Activated T-helper 9 cell treated with anti-CD3 and anti-CD28 coated beads, Interleukin-2, amount 50 U/mL, for 16 hours (primary cell): Measurements from ENCODE around the gene PLXNA4.

Experiments
- DNase-seq: peaks from one replicate; pipeline ENCODE4 v3.0.0-alpha.2; 2020; ENCODE audit warnings: low read depth

PLXNA4 gene

DNA sequence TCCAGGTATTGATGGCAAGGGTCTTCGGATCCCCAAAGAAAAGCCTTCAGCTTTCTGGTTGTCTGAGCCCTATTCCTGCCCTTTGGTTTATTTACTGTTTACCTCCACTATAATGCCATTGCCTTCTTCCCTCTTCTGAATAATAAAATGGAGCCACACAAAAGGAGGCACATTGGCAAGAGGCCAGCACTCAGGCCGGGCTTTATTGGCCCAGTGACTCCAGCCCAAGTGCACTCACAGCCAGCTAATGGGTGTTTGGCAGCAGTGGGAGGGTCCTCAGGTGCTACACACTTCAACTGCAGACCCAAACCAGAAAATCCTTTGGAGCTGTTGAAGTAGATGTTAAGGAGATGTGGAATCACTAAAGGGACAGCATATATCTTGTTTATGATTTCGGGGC lies 336.0 kb downstream of the PLXNA4 start:
- DNase-seq, result no peak

DNA sequence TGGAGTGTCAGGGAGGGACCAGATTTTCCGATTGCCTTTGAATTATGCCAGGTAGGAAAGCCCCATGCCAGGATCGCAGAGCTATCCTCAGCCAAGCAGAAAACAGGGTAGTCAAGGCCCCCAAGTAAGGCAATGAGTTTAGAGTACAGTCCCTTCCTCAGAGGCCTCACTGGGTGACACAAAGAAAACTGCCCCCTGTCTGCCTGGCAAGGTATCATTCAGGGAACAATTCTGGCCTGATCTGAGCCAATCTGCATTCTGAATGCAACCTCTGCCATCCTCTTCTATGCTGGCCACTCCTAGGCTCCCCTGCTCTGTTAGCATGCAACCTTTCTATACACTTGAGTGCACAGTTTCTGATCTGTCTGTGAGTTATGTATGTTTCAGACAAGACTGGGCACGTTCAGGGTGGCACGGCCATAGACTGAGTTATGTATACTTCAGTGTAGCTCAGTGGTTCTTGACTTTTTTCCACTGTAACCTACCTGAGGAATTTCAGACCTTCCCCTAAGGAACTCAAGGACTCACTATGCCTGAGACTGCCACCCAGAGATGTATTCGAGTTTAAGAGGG lies 336.8 kb downstream of the PLXNA4 start:
- no peak for DNase-seq

DNA sequence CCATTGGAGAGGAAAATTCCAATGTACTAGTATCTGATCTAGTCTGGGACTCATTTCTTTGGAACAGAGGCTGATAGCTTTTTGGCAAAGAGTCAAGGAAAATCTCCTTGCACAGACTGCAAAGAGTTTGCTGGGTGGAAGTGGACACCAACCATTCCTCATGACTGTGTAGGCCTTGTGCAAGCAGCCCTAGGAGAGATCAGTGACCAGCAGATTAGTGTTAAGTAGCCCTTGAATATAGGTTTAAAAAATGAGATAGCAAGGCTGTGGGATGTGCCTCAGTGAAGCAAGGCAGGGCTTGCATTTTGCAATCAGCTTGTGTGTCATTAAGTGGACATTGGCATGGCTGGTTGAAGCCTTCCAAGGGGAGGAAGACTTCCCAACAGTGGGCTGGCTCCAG lies 341.6 kb downstream of the PLXNA4 start:
- DNase-seq, result no peak

DNA sequence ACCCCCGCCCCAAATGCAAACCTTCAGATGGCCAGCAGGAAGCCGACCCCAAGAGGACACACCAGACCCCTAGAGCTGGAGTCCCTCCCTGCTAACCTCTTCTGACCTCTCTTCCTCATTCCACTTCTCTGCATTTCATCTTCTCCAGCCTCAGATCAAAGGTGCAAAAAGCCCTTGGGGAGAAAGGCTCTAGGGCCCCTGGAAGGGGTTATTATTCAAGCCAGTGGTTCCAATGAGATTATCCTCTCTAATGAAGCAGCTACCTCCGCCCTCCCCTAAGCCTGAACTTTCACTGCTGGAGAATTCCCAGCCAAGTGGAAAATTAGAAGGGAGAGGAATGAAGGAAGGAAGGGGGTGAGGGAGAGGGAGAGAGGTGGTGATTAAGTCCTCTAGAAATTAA lies 343.9 kb downstream of the PLXNA4 start:
- DNase-seq, result no peak

DNA sequence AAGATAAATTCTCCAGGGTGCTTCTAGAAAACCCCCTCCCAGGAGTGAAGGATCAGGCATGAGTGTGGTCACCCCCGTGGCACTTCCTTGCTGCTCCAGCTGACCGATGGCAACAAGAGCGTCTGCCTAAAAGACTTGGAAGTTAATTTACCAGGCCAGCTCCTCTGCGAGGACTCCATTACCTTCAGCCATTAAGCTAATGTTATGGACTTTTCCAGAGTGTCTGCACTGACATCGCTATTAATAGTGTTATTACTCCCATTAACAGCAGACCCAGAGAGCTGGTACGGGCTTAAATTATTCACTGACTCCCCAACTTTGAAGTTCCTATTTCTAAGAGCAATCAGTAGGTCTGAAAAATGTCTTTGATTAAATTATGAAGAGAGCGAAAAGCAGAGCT lies 345.8 kb downstream of the PLXNA4 start:
- no peak for DNase-seq

DNA sequence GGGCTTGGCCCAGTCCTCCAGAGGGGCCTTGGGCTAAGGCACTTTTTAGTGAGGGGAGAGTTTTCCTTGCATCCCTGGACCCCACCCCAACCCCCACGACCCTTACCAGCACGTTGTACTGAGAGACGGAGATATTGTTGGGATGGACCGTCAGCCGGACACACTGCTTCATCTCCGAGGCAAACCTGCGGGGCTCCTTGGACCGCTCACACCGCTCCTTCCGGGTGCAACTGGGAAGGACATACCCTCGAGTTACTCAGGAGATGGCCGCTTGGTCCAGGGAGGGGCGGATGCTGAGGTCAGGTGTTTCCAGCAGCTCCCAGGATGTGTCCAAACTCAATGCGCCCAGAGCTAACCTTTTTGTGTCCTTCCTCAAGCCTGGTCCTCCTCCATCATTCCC lies 348.0 kb downstream of the PLXNA4 start:
- no peak for DNase-seq

DNA sequence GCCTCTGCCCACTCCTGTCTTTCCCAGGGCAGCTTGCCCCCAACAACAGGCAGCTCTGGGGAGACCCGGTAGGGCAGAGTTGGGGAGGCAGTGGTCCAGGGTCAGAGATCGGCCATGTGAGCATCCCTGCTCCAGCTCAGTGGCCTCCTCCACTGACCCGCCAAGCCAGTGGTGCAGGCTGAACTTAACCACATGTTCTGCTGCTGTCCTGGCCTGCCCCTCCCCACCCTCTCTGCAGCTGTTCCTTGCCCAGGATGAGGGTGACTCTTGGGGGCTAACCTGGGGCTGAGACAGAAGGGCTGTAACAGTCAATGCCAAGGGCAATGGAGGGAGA lies 349.3 kb downstream of the PLXNA4 start:
- no peak for DNase-seq

DNA sequence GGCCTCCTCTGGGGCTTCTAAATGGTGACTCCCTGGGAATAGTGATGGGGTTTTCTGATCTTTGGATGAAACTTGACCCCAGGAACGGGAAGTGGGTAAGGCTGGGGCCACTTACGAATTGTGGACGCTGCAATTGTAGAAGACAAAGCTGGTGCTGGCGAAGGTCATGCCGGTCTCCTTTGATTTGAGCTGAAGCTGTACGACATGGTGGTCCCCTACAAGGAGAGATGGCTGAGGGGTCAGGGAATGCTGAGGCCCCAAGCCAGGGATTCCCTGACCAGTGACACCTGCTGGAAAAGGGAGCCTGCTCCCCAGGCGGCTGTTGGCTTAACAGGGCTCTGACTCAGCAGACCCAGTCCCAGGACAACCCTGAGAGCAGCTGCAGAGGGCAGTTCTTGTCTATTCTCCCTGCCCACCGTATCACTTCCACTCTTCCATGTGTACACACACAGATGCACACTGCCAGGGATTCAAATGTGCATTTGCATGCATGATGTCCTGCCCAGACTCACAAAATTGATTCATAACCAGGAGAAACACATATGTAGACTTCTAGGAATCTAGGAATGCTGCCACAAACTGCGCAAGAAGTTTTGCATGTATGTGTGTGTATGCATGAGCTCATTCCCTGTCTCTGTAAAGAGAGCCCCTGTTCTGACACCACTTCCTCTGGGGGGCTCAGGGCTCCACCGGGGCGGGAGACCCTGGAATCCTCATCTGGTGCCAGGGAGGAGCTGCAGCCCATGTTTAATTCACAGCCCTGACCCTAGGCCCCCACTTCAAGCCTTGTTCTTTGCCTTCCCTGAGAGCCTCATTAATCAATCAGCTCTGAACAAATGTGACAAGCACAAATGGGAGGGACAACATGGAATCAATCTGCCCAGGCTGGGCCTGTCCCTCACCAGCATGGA lies 350.0 kb downstream of the PLXNA4 start:
- no peak for DNase-seq

DNA sequence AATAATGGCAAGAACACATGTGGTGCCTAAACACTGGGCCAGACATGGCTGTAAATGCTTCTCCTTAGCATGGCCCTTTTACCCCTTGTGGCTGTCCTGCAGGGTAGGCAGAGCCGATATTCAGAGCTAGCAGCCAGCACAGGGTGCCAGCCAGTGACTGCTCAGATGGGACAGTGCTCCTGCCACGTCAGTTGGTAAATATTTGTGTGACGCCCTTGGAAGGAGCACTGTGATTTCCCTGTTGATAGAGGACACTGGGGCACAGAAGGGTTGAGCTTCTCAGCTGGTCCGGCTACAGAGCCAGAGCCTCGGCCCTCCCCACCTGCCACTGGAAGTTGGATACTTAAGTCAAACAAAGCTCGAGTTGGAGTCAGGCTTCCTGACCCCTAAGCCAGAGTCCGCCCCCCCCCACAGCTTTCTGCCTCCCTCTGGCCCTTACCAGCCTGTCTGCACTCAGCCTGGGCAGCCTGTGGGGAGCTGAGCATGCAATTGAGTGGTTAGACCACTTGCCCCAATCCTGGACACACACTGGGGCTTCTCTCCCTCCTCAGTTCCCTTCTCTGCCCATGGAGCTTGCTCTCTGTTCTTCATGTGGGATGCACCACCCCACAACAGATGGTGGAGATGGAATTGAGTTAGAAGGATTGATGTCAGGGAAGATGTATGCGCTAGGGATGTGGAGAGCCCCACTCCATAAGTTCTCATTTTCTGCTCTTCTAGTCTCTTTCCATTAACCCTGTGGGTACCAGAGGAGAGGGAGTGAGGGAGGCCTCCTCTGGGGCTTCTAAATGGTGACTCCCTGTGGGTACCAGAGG lies 350.8 kb downstream of the PLXNA4 start:
- DNase-seq, result no peak

DNA sequence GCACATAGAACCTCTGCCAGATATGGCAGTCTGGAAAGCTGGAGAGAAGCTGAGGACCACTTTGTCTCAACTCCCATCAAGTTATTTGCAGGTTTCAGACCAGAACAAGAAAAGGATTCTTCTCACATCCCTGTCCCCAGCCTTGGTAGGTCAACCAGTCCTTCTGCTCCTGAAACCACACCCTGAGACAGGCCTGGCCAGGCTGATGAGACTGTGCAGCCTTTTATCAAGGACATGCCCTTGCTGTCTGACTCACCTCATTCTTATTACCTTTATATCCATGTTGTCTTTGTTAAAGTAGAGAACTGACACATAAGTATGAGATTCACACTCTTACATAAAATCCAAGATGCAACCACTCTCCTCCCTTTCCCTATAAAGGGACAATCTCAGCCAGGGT lies 354.9 kb downstream of the PLXNA4 start:
- no peak for DNase-seq

DNA sequence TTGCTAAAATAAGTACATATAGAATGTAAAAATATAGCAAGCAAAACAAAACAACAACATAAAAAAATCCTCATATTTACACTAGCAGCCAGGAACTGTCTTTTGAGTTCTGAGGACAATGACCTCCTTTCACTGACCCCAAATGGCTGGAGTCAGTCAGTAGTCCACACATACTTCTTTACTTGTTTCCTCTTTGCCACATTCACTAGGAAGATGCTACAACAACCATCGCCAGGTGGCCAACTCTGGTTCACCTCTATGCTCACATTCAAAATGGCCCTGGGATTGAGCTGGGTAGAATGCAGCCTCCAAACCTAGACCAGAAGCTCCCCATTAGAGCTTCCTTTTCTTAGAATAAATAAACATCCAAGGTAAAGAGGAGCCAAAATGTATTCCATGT lies 356.2 kb downstream of the PLXNA4 start:
- no peak for DNase-seq

DNA sequence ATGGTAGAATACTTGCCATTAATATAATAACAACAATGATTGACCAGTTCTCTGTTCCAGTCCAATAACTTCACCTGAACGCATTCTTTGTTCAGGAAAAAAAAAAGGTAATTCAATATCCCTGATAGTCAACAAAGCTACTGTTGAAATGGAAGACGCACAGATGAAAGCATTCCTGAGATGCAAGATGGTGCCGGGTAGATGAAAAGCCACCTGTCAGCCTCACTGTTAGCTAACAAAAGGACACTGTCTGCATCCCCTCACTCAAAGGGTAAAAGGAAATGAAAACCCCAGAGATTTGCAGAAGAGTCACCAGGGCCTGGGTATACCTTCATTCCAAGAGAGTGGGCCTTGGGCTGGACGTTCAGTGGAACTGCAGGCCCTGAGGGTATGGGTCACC lies 357.4 kb downstream of the PLXNA4 start:
- no peak for DNase-seq

DNA sequence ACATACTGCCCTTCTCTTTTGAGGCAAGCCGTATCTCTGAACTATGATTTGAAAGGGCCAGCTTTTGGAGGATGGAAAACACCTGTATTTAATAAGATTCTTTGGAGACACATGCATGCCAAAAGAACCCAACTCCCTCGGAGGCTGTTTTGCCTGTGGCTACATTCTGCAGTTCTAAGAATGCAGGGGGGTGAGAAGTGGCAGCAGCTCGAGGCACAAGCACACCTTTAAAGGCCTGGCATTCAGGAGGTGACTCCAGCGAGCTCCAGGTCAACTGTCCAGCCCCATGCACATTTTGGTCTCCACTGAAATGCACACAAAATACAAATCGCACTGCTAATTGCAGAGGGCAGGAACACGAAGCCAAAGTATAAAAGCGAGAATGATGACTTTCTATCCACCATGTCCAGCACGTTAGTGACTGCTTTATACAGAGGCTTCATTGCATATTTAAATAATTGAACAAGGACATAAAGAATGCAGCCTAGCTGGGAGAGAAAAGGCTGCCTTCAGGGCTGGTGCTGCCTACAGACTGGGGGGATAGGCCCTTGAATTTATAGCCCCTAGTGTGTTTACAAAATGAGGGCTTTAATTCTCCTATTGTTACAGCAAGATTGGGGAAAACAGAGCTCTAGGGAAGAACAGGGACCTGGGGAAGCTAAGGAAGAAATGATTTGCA lies 359.3 kb downstream of the PLXNA4 start:
- DNase-seq, result no peak

DNA sequence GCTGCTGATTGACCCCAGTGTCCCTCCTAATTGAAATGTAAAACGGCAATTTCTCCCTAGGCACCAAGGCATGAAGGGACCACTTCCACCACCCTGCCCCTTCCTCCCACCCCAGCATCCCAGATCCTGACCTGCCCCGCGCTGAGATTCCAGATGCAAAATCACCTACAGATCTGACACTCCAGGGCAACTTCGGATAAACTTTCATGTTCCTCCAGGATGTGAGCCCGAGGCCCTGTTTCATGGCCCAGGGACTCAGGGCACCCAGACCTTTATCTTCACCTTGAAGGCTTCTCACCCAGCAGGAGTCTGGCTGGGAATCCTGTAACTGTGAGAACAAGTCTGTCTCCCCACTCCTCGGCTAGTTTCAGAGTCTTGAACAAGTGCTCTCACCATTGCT lies 361.8 kb downstream of the PLXNA4 start:
- DNase-seq, result no peak

DNA sequence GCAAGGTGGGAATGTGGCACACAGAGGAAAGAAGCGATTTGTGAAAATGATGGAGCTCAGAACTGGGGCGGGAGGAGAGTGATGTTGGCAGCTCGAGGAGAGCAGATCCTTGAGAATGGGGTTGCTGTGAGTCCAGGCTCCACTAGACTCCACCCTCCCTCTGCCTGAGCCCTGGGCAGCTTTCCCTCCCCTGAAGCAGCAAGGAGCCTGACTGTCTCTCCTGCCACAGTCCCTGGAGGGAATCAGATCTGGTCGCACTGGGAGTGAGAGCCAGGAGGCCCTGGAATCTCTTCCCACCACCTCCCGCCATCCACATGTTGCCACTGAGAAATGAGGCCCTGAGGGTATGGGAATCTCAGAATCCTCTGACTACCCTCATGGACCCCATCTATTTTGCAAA lies 362.7 kb downstream of the PLXNA4 start:
- DNase-seq, result no peak

DNA sequence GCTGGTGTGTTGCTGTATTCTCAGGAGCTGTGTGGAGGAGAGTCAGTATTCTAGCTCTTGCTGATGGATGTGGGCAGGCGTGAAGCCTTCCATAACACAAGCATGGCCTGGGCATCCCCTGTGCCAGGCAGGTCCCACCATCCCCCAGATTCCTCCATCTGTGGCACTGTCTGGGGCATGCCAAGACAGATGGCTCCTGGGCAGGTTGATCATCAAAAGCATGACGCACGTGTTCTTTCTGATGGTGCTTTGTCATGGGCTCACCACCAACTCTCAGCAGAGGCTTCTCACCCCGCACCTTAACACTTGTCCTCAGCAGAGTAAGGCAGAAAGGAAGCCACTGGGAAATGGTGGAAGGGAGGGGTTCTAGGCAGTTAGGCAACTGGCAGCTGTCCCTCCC lies 364.3 kb downstream of the PLXNA4 start:
- no peak for DNase-seq

DNA sequence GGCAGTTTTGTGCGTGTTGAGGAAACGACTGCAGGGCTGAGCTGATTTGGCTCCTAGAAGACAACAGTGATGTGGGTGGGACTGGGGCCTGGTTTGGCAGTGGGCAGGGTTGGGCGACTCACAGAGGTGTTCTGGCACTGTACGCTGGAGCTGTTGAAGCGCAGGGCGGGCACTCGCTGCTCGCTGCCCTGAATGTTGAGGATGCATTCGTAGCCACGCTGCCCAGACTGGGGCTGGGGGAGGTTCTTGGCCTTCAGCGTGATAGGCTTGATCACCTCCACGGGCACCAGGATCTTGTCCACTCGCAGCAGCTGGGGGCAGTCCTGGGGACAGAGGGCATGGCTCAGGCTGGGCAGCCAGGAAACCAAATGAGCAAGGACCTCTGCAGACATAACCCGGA lies 365.4 kb downstream of the PLXNA4 start:
- DNase-seq, result no peak

DNA sequence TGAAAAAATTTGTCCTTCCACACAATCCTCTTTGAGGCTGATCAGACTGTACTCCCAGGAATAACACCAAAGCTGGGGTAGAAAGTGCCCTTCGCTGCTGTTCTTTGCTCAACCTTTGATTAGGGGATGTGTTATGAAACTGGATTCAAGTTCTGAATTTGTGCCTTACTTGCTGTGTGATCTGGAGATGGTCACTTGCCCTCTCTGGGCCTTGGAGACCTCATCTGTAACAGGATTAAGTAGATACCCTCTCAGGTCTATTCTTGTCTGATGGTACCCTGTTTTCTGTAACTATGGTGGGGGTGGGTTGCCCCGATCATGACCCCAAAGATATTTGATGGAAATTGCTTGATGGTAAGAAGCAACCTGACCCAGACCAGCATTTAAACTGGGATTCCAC lies 368.5 kb downstream of the PLXNA4 start:
- no peak for DNase-seq

DNA sequence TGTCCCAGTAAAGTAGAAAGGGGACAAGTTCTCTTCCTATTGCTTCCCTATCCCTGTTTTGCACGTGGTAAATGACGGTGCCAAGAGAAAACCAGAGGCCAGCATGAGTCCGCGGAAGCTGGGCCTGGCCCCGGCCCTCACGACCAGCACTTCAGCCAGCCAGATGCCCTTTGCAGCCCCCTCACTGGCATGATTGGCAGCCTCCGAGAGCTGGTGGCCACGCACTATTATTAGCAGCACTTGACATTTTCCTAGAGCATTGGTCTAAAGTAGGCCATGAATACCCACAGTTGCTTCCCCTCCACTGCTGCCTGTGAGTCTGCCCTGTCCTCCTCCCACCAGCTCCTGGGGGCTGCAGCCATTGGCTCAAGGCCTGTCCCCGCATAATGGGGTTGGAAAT lies 369.1 kb downstream of the PLXNA4 start:
- no peak for DNase-seq

DNA sequence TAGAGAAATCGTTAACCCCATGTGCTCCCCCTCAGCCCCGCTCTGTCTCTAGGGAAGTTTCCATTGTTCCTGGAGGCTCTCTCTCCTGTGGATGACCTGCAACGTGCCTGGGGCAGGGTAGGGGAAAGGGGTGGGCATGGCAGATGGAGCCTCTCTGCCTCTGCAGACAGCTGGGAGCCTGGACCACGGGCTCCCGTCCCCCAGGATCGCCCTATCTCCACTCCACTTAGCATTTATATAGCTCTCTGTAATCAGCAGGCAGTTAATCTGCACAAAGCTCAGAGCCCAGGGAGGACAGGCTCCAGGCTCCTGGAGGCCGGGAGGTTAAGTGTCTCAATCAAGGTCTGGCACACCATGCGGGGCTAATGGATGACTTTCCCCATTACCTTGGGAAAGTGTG lies 369.7 kb downstream of the PLXNA4 start:
- no peak for DNase-seq

DNA sequence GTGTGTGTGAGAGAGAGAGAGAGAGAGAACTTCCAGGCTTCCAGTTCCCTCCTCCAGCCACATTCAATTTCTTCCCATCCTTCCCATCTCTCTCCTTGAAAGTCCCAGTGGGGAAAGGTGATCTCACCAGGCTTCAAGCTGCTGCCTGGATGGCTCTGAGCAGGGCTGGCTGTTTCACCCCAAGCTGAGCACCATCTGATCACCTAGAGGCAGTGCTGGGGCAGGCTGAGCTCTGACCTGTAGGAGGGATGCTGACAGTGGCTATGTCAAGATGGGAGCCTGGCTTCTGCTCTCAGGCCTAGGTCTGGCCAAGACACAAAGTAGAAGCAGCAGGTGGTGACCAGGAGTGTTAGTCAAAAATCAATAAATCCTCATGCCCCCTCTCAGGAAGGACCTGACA lies 370.8 kb downstream of the PLXNA4 start:
- DNase-seq, result no peak

DNA sequence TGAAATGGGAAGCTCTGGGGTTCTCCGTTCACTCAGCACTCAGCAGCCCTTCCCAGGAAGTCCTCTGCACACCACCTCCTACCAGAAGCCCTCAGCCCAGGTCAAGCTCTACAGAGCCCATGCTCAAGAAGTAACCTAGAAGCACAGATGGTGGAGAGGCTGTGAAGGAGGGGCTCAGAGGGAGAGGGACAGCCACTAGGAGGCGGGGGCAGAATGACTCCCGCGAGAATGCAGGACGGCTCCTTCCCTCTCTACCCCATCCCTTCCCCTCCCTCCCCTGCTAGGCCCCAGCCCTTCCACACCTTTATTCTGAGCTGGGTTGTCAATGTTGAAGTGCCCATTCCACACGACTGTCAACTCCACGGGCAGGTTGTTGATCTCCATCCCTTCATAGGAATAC lies 373.2 kb downstream of the PLXNA4 start:
- no peak for DNase-seq

DNA sequence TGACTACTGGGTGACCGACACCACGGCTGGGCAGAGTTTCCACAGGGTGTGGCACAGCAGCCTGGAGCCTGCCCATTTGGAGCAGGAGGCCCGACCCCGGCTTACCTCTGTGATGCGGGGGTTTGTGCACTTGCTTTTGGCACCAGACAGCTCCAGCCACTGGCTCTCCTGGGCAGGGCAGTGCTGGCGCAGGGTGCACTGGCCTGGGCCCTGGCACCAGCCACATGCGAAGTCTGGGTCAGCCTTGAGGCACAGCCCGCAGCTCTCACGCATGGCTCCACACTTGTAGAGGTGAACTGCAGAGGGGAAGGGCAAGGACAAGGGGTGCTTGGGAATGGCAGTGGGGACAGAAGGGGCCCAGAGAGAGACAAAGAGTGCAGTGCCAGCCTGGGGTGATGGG lies 373.7 kb downstream of the PLXNA4 start:
- no peak for DNase-seq
